Daoy (cell line): Measurements from ENCODE around the gene ZBTB42. TPM values are rescaled to one million over a fixed set of nuclear protein-coding genes. Genes with fewer than 3 reads are reported as not detected.
"Not testable (repeated sequence)": the region's sequence is repeated elsewhere in the genome, so short reads cannot be mapped to it uniquely, and the experiment has no call there.

ENCODE experiments used
- DNase-seq: peaks from one replicate; pipeline ENCODE4 v3.0.0-alpha.2; 2015; ENCODE audit warnings: low read depth
- total RNA-seq: library from RNA; depleted of rRNA; stranded (reverse); fragments of >200 nt; shearing (Covaris generic); gene quantifications from 2 replicates; pipeline ENCODE4 v1.2.3, GENCODE V29; 2014

Gene ZBTB42
- total RNA-seq, 1 experiment from 2014 or later, result 2.4 TPM

GRCh38 chr14:104806625-104807465, 5.9 kb downstream of the ZBTB42 start:
- no peak for DNase-seq

GRCh38 chr14:104808456-104808855, 7.6 kb downstream of the ZBTB42 start:
- no peak for DNase-seq

GRCh38 chr14:104810316-104810715, 9.4 kb downstream of the ZBTB42 start:
- DNase-seq, result no peak

- no peak for DNase-seq
Observed at GRCh38 chr14:104813286-104813685, 12.4 kb downstream of the ZBTB42 start.

GRCh38 chr14:104814701-104815100, 13.8 kb downstream of the ZBTB42 start:
- DNase-seq, result not testable (repeated sequence)

- DNase-seq, result no peak
Observed at GRCh38 chr14:104816616-104816884, 15.6 kb downstream of the ZBTB42 start.

GRCh38 chr14:104817930-104818713, 17.2 kb downstream of the ZBTB42 start:
- DNase-seq, result no peak

GRCh38 chr14:104818714-104819161, 17.8 kb downstream of the ZBTB42 start:
- no peak for DNase-seq

GRCh38 chr14:104819361-104819781, 18.5 kb downstream of the ZBTB42 start:
- no peak for DNase-seq

GRCh38 chr14:104820669-104821228, 19.8 kb downstream of the ZBTB42 start:
- peak; percentile 80 for DNase-seq

GRCh38 chr14:104821229-104821945, 20.5 kb downstream of the ZBTB42 start:
- no peak for DNase-seq

GRCh38 chr14:104821971-104822608, 21.2 kb downstream of the ZBTB42 start:
- no peak for DNase-seq

GRCh38 chr14:104822821-104823615, 22.1 kb downstream of the ZBTB42 start:
- no peak for DNase-seq

- no peak for DNase-seq
Observed at GRCh38 chr14:104824353-104824997, 23.6 kb downstream of the ZBTB42 start.

- peak; percentile 94 for DNase-seq
Observed at GRCh38 chr14:104826189-104826860, 25.4 kb downstream of the ZBTB42 start.

GRCh38 chr14:104826861-104827176, 25.9 kb downstream of the ZBTB42 start:
- no peak for DNase-seq

GRCh38 chr14:104827177-104828055, 26.5 kb downstream of the ZBTB42 start:
- peak; percentile 59 for DNase-seq

- no peak for DNase-seq
Observed at GRCh38 chr14:104830781-104831180, 29.9 kb downstream of the ZBTB42 start.
